Suprapubic skin (tissue), 4 donors: ENCODE results near the gene SLC16A12. TPM values are rescaled to one million over a fixed set of nuclear protein-coding genes. Genes with fewer than 3 reads are reported as not detected.
"Not testable (repeated sequence)": the region's sequence is repeated elsewhere in the genome, so short reads cannot be mapped to it uniquely, and the experiment has no call there.

ENCODE experiments used
- DNase-seq, 2 donors: peaks; one replicate each; pipeline ENCODE4 v3.0.0-alpha.2; 2019; ENCODE audit warnings: low spot score in 2 of 2
- H3K27ac ChIP-seq: fragments of 200-600 bp; sonication (generic); one replicate; pipeline ENCODE4 v1.5.1; 2019
- H3K27me3 ChIP-seq: fragments of 200-600 bp; sonication (generic); one replicate; pipeline ENCODE4 v1.5.1; 2019
- H3K36me3 ChIP-seq: fragments of 200-600 bp; sonication (generic); one replicate; pipeline ENCODE4 v1.5.1; 2019
- H3K4me1 ChIP-seq: fragments of 200-600 bp; sonication (generic); one replicate; pipeline ENCODE4 v1.5.1; 2019
- H3K4me3 ChIP-seq: fragments of 200-600 bp; sonication (generic); one replicate; pipeline ENCODE4 v1.5.1; 2019; ENCODE audit warnings: mild to moderate bottlenecking
- H3K9me3 ChIP-seq: fragments of 200-600 bp; sonication (generic); one replicate; pipeline ENCODE4 v1.5.1; 2019
- EP300 ChIP-seq: sonication (generic); formaldehyde crosslinking; IDR thresholded peaks from one replicate; pipeline ENCODE4 v1.6.1; 2017; ENCODE audit warnings: antibody characterized with exemption
- POLR2A ChIP-seq, 2 donors: fragments of 450-650 bp; IDR thresholded peaks; one replicate each; pipeline ENCODE4 v1.6.1; 2017; ENCODE audit warnings: antibody characterized with exemption in 2 of 2, mild to moderate bottlenecking in 2 of 2, moderate library complexity in 2 of 2
- POLR2AphosphoS5 ChIP-seq, 3 donors: sonication (generic); formaldehyde crosslinking; IDR thresholded peaks; one replicate each; pipeline ENCODE4 v1.6.1; 2017; ENCODE audit warnings: antibody characterized with exemption in 3 of 3
- WGBS: methylation state at CpG from one replicate; pipeline ENCODE4 v1.1.5; 2018; 5-methylcytosine and 5-hydroxymethylcytosine counted together
- total RNA-seq, 4 donors: library from RNA; depleted of rRNA; stranded (reverse); fragments of >200 nt; gene quantifications; one replicate each; pipeline ENCODE4 v1.1.0, GENCODE V29; 2016
- TF ChIP-seq, protein P1 (sequence below), 2 donors: fragments of 200-600 bp in 1 of 2; fragments of 450-650 bp in 1 of 2; sonication (generic) in 1 of 2; IDR thresholded peaks; one replicate each; pipeline ENCODE4 v1.5.1; 2016 to 2019; ENCODE audit warnings: antibody characterized with exemption in 2 of 2, mild to moderate bottlenecking in 1 of 2, moderate library complexity in 1 of 2

The SLC16A12 gene
- total RNA-seq, 4 donors from 2014 or later: 0.60 to 1.4 (median 1.0) TPM

DNA sequence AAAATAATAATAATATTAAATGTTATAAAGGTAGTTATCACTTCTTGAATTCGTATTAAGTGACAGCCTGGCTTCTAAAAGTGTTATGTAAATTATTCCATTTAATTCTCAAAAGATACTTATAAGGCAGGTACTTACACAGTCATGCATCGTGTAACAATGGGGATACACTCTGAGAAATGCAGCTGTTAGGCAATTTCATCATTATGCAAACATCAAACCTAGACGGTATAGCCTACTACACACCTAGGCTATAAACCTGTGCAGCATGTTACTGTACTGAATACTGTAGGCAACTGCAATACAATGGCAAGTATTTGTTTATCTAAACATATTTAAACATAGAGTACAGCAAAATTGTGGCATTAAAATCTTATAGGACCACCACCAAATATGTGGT is 141.5 kb downstream of the SLC16A12 start:
- no peak overlapping the region for H3K27ac ChIP-seq
- peaks cover 39% of the 10 kb centered on the region for H3K4me1 ChIP-seq
- DNase-seq: no peak
- no peaks in the 10 kb centered on the region for H3K36me3 ChIP-seq
- H3K9me3 ChIP-seq: no peaks in the 10 kb centered on the region
- H3K27me3 ChIP-seq: no peaks in the 10 kb centered on the region
- H3K4me3 ChIP-seq: peak overlapping the region; percentile 60
- WGBS: 33% methylated on average over 3 of the region's 3 CpGs
- TF ChIP-seq EP300: no peak
- no peak for TF ChIP-seq POLR2A (IDR thresholded peaks at IDR 0.05)
- TF ChIP-seq POLR2AphosphoS5 (IDR thresholded peaks at IDR 0.05): no peak
- TF ChIP-seq, protein P1, sequence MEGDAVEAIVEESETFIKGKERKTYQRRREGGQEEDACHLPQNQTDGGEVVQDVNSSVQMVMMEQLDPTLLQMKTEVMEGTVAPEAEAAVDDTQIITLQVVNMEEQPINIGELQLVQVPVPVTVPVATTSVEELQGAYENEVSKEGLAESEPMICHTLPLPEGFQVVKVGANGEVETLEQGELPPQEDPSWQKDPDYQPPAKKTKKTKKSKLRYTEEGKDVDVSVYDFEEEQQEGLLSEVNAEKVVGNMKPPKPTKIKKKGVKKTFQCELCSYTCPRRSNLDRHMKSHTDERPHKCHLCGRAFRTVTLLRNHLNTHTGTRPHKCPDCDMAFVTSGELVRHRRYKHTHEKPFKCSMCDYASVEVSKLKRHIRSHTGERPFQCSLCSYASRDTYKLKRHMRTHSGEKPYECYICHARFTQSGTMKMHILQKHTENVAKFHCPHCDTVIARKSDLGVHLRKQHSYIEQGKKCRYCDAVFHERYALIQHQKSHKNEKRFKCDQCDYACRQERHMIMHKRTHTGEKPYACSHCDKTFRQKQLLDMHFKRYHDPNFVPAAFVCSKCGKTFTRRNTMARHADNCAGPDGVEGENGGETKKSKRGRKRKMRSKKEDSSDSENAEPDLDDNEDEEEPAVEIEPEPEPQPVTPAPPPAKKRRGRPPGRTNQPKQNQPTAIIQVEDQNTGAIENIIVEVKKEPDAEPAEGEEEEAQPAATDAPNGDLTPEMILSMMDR (IDR thresholded peaks at IDR 0.05): no peak

DNA sequence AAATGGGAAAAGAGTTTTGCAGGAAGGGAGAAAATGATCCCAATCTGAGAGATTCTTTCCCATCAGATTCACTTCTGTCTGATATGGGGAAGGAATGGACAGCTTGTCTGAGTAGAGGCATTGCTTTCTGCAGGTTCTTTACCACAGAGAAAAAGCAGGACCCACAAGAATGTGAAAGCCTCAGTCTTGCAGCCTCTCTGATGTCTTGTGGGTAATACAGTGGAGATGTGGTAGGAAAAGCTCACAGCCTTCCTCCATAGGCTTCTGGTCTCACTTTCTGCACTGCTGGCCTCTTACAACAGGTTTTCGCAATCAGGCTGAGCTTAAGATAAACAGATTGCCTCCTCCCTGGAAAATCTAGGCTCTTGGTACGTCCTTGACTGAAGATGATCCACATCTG is 142.4 kb downstream of the SLC16A12 start:
- H3K9me3 ChIP-seq: no peaks in the 10 kb centered on the region
- WGBS: 16% methylated on average over 2 of the region's 2 CpGs
- no peaks in the 10 kb centered on the region for H3K27me3 ChIP-seq
- H3K4me3 ChIP-seq: peak overlapping the region; percentile 60
- H3K4me1 ChIP-seq: peaks cover 39% of the 10 kb centered on the region
- no peak for DNase-seq
- H3K27ac ChIP-seq: peak overlapping the region; percentile 67
- TF ChIP-seq POLR2AphosphoS5 (IDR thresholded peaks at IDR 0.05): no peak
- no peak for TF ChIP-seq POLR2A (IDR thresholded peaks at IDR 0.05)
- TF ChIP-seq, protein P1 (IDR thresholded peaks at IDR 0.05): no peak
- TF ChIP-seq EP300: no peak
- H3K36me3 ChIP-seq: no peaks in the 10 kb centered on the region

DNA sequence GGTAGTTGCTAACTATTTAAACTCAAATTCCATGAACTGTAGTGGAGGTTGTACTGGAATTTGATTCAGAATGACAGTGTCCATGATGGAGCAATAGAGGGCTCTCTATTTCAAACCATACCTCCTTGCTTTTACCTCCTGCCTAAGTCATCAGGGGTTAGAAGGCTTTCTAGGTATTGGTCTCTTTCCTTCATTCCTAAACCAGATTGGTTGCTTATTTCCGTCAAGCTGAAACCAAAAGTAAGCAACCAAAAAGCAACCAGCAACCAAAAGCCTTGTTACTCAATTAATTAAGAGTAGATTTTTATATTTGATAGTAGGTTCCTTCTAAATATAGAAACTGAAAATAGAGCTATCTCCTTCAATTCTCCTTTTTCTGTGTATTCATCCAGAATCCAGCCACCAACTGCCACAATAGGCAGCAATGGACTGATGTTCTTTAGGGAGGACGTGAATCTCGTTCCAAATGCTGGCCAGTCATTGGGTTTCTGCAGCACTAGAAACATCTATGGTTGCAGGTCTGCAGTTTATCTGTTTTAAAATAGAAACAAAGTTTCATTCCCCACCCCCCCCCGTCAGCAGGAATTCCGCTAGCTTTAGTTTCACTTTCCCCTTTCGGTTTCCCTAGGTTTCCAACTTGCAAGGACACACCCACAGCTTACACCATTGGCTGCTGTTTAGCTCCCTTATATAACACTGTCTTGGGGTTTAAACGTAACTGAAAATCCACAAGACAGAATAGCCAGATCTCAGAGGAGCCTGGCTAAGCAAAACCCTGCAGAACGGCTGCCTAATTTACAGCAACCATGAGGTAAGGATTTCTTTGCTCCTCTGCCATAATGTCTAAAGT is 143.3 kb downstream of the SLC16A12 start, which contains the start of gene IFIT1:
IFIT1 (plus strand) TSS at position 717 of the 850 bp plus-strand sequence; CDS start at position 807, 90 bp downstream.
- H3K27me3 ChIP-seq: no peaks in the 10 kb centered on the region
- peaks cover 39% of the 10 kb centered on the region for H3K4me1 ChIP-seq
- no peaks in the 10 kb centered on the region for H3K36me3 ChIP-seq
- 3% methylated on average over 8 of the region's 8 CpGs for WGBS
- TF ChIP-seq POLR2AphosphoS5 (IDR thresholded peaks at IDR 0.05) (no peak), POLR2A (IDR thresholded peaks at IDR 0.05) (no peak), EP300 (no peak)
- TF ChIP-seq, protein P1 (IDR thresholded peaks at IDR 0.05): no peak
- DNase-seq: no peak
- peak within 1 kb of the TSS; percentile 67 for H3K27ac ChIP-seq
- no peaks in the 10 kb centered on the region for H3K9me3 ChIP-seq
- H3K4me3 ChIP-seq: peak within 1 kb of the TSS; percentile 60

DNA sequence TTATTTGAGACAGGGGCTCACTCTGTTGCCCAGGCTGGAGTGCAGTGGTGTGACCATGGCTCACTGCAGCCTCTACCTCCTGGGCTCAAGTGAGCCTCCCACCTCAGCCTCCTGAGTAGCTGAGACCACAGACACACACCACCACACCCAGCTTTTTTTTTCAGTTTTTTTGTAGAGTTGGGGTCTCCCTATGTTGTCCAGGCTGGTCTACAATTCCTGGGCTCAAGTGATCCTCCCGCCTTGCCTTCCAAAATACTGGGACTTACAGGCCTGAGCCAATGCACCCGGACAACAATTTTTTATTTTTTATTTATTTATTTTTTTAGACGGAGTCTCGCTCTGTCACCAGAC is 144.2 kb downstream of the SLC16A12 start:
- H3K9me3 ChIP-seq, DNase-seq, H3K4me3 ChIP-seq, H3K27ac ChIP-seq, H3K36me3 ChIP-seq, H3K27me3 ChIP-seq: not testable (repeated sequence)
- H3K4me1 ChIP-seq: peaks cover 39% of the 10 kb centered on the region
- over 99% methylated on average over 4 of the region's 4 CpGs for WGBS

DNA sequence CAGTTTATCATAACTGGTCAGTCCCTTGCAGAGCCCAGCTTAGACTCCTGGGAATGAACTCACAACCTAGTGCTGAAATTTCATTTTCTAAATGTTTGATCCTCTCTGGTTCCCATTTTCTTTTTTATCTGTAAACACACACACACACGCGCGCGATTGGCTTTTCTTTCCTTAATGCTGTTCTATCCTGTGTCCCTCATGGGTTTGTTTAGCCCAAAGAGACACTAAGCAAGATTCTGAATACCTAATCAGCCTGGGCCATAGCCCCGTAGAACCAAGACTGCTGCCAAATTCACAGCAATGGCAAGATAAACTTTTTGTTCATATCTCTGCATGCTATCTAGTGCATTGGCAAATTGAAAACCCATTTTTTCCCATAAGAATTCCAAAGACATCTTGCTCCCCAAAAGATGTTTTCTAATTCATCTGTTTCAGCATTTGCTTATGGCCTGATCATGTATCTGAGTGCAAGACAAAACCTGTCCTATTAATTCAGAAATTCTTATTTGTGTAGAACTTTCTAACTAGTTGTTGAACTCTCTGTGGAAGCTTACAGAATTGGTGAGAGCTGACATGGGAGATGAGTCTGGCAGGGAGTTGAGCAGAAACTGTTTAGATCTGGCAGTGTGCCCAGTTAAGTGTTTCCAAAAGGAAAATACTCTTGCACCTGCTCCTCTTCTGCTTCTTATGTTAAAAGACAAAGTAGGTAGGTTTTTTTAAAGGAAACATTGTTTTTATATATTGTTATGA is 144.7 kb downstream of the SLC16A12 start:
- Histone ChIP-seq H3K27me3 (no peaks in the 10 kb centered on the region), H3K4me3 (no peak overlapping the region), H3K9me3 (no peaks in the 10 kb centered on the region), H3K36me3 (no peaks in the 10 kb centered on the region), H3K4me1 (peaks cover 39% of the 10 kb centered on the region), H3K27ac (no peak overlapping the region)
- no peak for TF ChIP-seq POLR2A (IDR thresholded peaks at IDR 0.05)
- no peak for TF ChIP-seq EP300
- TF ChIP-seq POLR2AphosphoS5 (IDR thresholded peaks at IDR 0.05): no peak
- TF ChIP-seq, protein P1 (IDR thresholded peaks at IDR 0.05): no peak
- no peak for DNase-seq
- WGBS: 81% methylated on average over 5 of the region's 5 CpGs
